ENCODE data around the gene CPAMD8. TPM values are rescaled to one million over a fixed set of nuclear protein-coding genes. Genes with fewer than 3 reads are reported as not detected.

Gene CPAMD8
- total and polyA plus RNA-seq, 9 of the 15 experiments (the other 6 are each of a cell fraction or from before 2014, with no cell fraction given): 0.20 to 2.1 (median 1.3) TPM

GRCh38 chr19:16875584-16876555, 150.7 kb downstream of the CPAMD8 start:
- Histone ChIP-seq H3K9me3 (replicated peaks; ENCODE audit: control insufficient read depth, insufficient read depth, low read depth, low read length) (peaks cover 6% of the 10 kb centered on the region), H3K4me2 (ENCODE audit: insufficient read depth, low read length) (no peak overlapping the region), H3K36me3 (ENCODE audit: control insufficient read depth, insufficient read depth, low read length) (peaks cover 70% of the 10 kb centered on the region; the same call in 2 of the 3 replicates), H3K4me1 (replicated peaks in 1 of 2; ENCODE audit: control insufficient read depth in 2 of 2, insufficient read depth in 2 of 2, low read length in 2 of 2) (peaks cover 0 to 17% of the 10 kb centered on the region in 2 experiments; a peak in 2 of 5 replicates), H3K27me3 (ENCODE audit: control insufficient read depth in 2 of 2, insufficient read depth in 2 of 2, low read length in 2 of 2) (no peaks in the 10 kb centered on the region), H3K27ac (ENCODE audit: extremely low read depth, low read depth, low read length) (no peak overlapping the region), H3K4me3 (no peak overlapping the region), H2AFZ (ENCODE audit: low read depth, low read length) (no peak overlapping the region), H4K20me1 (replicated peaks; ENCODE audit: control insufficient read depth, insufficient read depth, low read length) (no peaks in the 10 kb centered on the region), H3K9ac (ENCODE audit: insufficient read depth in 1 of 2, low read depth in 2 of 2, low read length in 2 of 2) (no peak overlapping the region), H3K9me1 (ENCODE audit: control insufficient read depth, insufficient read depth, low read length) (no peaks in the 10 kb centered on the region), H3K79me2 (ENCODE audit: control insufficient read depth, insufficient read depth, low read length) (peaks cover 15% of the 10 kb centered on the region; the same call in 2 of the 3 replicates)
- no peak for FAIRE-seq
- in situ Hi-C loops (cut with MboI): no loop called here
- CTCF ChIA-PET (ENCODE audit: low intra/inter-chr PET ratio): no interaction called here
- BruUV-seq (replicated peaks): no TSS peak
- DNase-seq (ENCODE audit: extremely low read depth in 1 of 4, low spot score in 3 of 4): no peak
- no peak for ATAC-seq
- 96% methylated on average over 30 of the region's 39 CpGs for WGBS (ENCODE audit: insufficient coverage, low coverage, missing lambda C conversion rate)
- POLR2A ChIA-PET: no interaction called here
- intact Hi-C loops (cut with micrococcal nuclease): no loop called here
- TF ChIP-seq REST (IDR thresholded peaks at IDR 0.05; ENCODE audit: borderline replicate concordance) (peak; percentile 27; the same call in 1 of the 2 replicates), REST (CRISPR knock-in tag; IDR thresholded peaks at IDR 0.05; ENCODE audit: low read depth) (no peak), EGR1 (conservative IDR thresholded peaks at IDR 0.05) (no peak), MAX (CRISPR knock-in tag; IDR thresholded peaks at IDR 0.05) (peak; percentile 26; the same call in 1 of the 2 replicates), GATA2 (CRISPR knock-in tag; IDR thresholded peaks at IDR 0.05) (no peak), TRIM24 (IDR thresholded peaks at IDR 0.05) (peak; percentile 30 to 60; a peak in 3 of 4 replicates), BRF2 (IDR thresholded peaks at IDR 0.05; ENCODE audit: borderline replicate concordance, insufficient read depth, insufficient read length) (no peak), ZBTB33 (CRISPR knock-in tag; IDR thresholded peaks at IDR 0.05) (peak; percentile 91)
